HG02763 (cell line): ENCODE measurements around the gene SLC25A46.
"Not testable (repeated sequence)": the region's sequence is repeated elsewhere in the genome, so short reads cannot be mapped to it uniquely, and the experiment has no call there.

Source experiments
- ATAC-seq: cut with Tn5 transposase; IDR thresholded peaks from one replicate; pipeline ENCODE4 v1.9.1; 2021; ENCODE audit warnings: mild to moderate bottlenecking, moderate library complexity; ENCODE audit not compliant: unreplicated experiment

The SLC25A46 gene

DNA sequence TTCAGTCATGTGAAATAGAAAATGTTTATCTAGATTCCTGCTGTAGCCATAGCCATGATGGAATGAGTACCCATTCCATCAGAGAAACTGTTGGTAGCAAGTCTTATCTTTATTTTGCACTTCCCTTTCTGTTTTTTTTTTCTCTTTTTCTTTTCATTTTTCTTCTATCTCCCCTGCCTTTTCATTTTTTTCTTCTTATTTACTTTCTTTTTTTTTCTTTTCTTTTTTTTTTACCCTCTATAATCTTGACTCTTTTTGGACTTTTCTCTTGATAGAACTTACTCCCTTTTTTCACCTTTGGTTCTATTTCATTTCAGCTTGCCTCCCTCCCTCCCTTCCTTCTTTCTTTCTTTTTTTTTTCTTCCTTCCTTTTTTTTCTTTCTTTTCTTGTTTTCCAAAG is 15.4 kb downstream of the SLC25A46 start:
- ATAC-seq: no peak

- no peak for ATAC-seq
These were observed 18.4 kb downstream of the SLC25A46 start for GRCh38 chr5:110757118-110757729.

- ATAC-seq: no peak
These were observed 21.4 kb downstream of the SLC25A46 start for GRCh38 chr5:110760158-110760557.

DNA sequence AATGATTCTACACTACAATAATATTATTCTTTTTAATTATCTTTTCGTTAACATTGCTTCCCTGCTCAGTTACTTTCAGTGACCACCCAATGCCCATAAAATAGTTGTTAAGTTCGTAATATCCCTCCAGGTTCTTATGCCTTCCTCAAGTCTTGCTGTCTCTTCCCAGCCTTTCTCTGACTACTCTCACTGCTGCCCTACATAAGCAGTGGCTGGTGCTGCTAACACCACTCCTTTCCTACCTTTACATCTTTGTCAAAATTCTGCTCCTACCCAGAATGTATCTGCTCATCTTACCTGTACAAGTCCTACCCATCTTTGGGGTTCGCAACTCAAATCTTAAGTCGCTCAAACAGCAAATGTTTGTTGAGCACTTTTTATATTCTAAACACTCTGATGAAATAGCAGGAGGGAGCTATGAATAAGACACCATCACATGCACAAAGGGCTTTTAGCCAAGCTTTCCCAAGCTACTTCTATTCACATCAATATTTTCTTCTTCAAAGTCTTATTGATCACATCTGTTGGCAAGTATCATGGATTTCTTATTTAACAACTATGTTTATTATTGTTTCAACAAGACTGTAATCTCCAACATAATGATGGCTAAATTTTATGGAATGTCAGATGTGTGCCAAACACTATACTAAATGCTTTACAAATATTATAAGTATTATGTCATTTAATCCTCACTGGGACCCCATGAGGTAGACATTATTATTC is 29.5 kb downstream of the SLC25A46 start:
- ATAC-seq: no peak

GRCh38 chr5:110769000-110769681 is 30.3 kb downstream of the SLC25A46 start:
- no peak for ATAC-seq

DNA sequence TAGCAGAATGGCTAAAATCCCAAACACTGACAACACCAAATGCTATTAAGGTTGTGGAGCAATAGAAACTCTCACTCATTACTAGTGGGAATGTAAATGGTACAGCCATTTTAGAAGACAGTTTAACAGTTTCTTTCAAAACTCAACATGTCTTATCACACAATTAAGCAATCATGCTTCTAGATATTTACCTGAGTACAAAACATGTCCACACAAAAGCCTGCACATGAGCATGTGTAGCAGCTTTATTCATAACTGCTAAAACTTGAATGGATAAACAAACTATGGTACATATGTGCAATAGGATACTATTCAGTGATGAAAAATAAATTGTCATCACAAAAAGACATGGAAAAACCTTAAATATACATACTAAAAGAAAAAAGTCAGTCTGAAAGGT is 31.5 kb downstream of the SLC25A46 start:
- ATAC-seq: no peak

DNA sequence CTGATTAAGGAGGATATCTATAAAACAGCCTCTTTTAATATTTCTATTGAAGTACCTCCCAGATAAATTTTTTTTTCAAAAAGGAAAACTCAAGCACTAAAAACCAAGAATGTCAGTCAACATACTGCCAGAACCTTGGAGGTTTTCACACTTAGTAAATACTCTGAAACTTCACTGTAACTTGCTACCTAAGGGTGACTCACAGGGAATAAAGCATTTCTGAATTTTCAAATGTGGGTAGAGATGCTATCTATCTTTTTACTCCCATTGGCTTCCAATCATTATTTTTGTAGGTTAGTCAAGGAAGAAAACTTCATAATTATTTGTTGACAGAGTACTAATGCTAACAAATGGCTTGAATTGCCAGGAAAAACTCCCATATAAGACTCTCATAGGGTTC is 46.1 kb downstream of the SLC25A46 start:
- ATAC-seq: no peak

- ATAC-seq: no peak
These were observed 46.5 kb downstream of the SLC25A46 start for GRCh38 chr5:110785356-110785755.

- not testable (repeated sequence) for ATAC-seq
These were observed 49.2 kb downstream of the SLC25A46 start for GRCh38 chr5:110788006-110788405.

GRCh38 chr5:110790673-110791072 is 51.9 kb downstream of the SLC25A46 start:
- no peak for ATAC-seq

DNA sequence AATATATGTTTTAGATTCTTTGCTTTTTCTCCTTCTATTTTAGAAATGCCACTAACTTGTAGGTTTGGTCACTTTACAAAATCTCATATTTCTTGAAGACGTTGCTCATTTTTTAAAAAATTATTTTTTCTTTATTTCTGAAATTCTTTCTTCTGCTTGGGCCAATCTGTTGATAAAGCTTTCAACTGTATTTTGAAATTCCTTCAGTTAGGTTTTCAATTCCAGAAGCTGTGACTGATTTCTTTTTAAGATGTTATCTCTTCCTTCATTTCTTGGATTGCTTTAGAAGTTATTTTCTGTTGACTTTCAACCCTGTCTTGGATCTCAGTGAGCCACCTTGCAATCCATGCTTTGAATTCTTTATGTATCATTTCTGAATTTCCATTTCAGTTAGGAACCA is 64.2 kb downstream of the SLC25A46 start:
- no peak for ATAC-seq

DNA sequence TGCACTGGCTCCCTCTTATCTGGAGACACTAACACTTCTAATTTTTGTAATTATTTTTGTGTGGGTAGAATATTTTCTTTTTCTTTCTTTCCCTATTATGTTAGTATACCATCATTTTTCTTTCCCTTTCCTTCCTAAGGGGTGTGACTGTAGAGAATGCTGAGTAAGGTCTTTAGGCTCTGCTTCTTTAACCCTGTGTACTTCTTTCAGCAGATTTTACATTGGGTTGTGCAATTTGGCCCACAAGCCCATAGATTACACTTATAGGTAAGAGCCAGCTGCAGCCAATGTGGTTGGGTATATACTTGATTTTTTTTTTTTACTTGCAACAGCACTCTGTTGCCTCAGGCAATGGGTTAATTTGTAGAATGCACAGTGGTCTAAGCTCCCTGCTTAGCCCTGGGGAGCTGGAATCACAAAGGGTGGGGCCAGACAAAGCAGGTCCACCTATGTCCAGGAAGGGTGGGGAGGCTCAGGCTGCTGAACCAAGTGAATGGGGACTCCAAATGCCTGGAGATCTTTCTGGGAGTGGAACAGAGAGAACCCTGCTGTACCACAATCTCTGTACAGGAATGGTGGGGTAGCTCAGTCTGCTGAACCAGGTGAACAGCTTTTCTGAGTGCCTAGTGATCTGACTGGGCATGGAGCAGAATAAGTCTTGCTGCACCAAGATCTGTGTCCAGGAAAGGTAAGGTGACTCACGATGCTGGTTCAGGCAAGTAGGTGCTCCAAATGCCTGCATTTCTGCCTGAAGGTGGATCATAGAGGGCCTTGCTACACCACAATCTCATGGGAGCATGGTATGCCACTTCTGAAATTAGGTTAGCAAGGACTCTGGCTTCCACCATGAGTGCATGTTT is 64.9 kb downstream of the SLC25A46 start:
- no peak for ATAC-seq

GRCh38 chr5:110807169-110807568 is 68.4 kb downstream of the SLC25A46 start:
- no peak for ATAC-seq

- ATAC-seq: no peak
These were observed 70.2 kb downstream of the SLC25A46 start for GRCh38 chr5:110809006-110809405.
